ENCODE data around the gene FANCE. TPM values are rescaled to one million over a fixed set of nuclear protein-coding genes. Genes with fewer than 3 reads are reported as not detected.

FANCE gene
- total RNA-seq, 1 donor from 2014 or later: 9.3 TPM

- H3K36me3 ChIP-seq: no peaks in the 10 kb centered on the region
- DNase-seq (ENCODE audit: low spot score): no peak
- peaks cover 2% of the 10 kb centered on the region for H4K20me1 ChIP-seq (ENCODE audit: low read depth)
- H3K4me1 ChIP-seq: peaks cover 20% of the 10 kb centered on the region
- no peaks in the 10 kb centered on the region for H3K79me2 ChIP-seq (ENCODE audit: low read depth)
- H3K9me3 ChIP-seq (ENCODE audit: low read depth): no peaks in the 10 kb centered on the region
- peak overlapping the region; percentile 79 for H3K27ac Mint-ChIP-seq
- peaks cover 13% of the 10 kb centered on the region for H3F3A ChIP-seq (ENCODE audit: low read depth)
- no peak overlapping the region for H2AFZ ChIP-seq (replicated peaks)
- H3K4me1 Mint-ChIP-seq: peaks cover 26% of the 10 kb centered on the region
- no peaks in the 10 kb centered on the region for H3K9me3 Mint-ChIP-seq
- peaks cover 6% of the 10 kb centered on the region for H3K27me3 ChIP-seq
- peaks cover 21% of the 10 kb centered on the region for H3K36me3 Mint-ChIP-seq
- peaks cover 5% of the 10 kb centered on the region for H3K27me3 Mint-ChIP-seq (ENCODE audit: insufficient read depth, low read depth)
- H3K4me2 ChIP-seq: no peak overlapping the region
- H3K4me3 ChIP-seq: no peak overlapping the region
- no peak for TF ChIP-seq EZH2phosphoT487 (IDR thresholded peaks at IDR 0.05)
- TF ChIP-seq CTCF (IDR thresholded peaks at IDR 0.05): no peak
- no peak for TF ChIP-seq EZH2 (IDR thresholded peaks at IDR 0.05)
- no peak overlapping the region for H3K27ac ChIP-seq
- H3K4me3 Mint-ChIP-seq: no peak overlapping the region
- no peak overlapping the region for H3K9ac ChIP-seq
These were observed 5.8 kb downstream of the FANCE start for GRCh38 chr6:35457907-35458306.

GRCh38 chr6:35461270-35461669, 9.1 kb downstream of the FANCE start:
- H3K9me3 Mint-ChIP-seq: no peaks in the 10 kb centered on the region
- H3K4me3 Mint-ChIP-seq: no peak overlapping the region
- H3K4me1 ChIP-seq: no peaks in the 10 kb centered on the region
- H3K27me3 ChIP-seq: no peaks in the 10 kb centered on the region
- no peak overlapping the region for H3K27ac Mint-ChIP-seq
- no peaks in the 10 kb centered on the region for H3K36me3 ChIP-seq
- no peaks in the 10 kb centered on the region for H3K4me1 Mint-ChIP-seq
- no peak for TF ChIP-seq CTCF (IDR thresholded peaks at IDR 0.05)
- no peak for TF ChIP-seq EZH2phosphoT487 (IDR thresholded peaks at IDR 0.05)
- TF ChIP-seq EZH2 (IDR thresholded peaks at IDR 0.05): no peak
- H3K36me3 Mint-ChIP-seq: peaks cover 19% of the 10 kb centered on the region
- no peak overlapping the region for H3K4me2 ChIP-seq
- no peaks in the 10 kb centered on the region for H3F3A ChIP-seq (ENCODE audit: low read depth)
- no peak for DNase-seq (ENCODE audit: low spot score)
- no peak overlapping the region for H3K4me3 ChIP-seq
- no peak overlapping the region for H2AFZ ChIP-seq (replicated peaks)
- H3K9ac ChIP-seq: no peak overlapping the region
- no peaks in the 10 kb centered on the region for H3K9me3 ChIP-seq (ENCODE audit: low read depth)
- no peaks in the 10 kb centered on the region for H3K79me2 ChIP-seq (ENCODE audit: low read depth)
- no peak overlapping the region for H3K27ac ChIP-seq
- H3K27me3 Mint-ChIP-seq (ENCODE audit: insufficient read depth, low read depth): no peaks in the 10 kb centered on the region
- H4K20me1 ChIP-seq (ENCODE audit: low read depth): no peaks in the 10 kb centered on the region

- no peaks in the 10 kb centered on the region for H3K36me3 ChIP-seq
- Mint-ChIP-seq H3K4me3 (no peak overlapping the region), H3K36me3 (peaks cover 22% of the 10 kb centered on the region), H3K9me3 (no peaks in the 10 kb centered on the region), H3K27ac (no peak overlapping the region), H3K27me3 (ENCODE audit: insufficient read depth, low read depth) (peaks cover 9% of the 10 kb centered on the region), H3K4me1 (peaks cover 6% of the 10 kb centered on the region)
- H2AFZ ChIP-seq (replicated peaks): no peak overlapping the region
- peaks cover 6% of the 10 kb centered on the region for H3K27me3 ChIP-seq
- H3K4me3 ChIP-seq: no peak overlapping the region
- H3K27ac ChIP-seq: no peak overlapping the region
- H3F3A ChIP-seq (ENCODE audit: low read depth): peaks cover 13% of the 10 kb centered on the region
- no peaks in the 10 kb centered on the region for H3K4me1 ChIP-seq
- DNase-seq (ENCODE audit: low spot score): no peak
- no peak overlapping the region for H3K9ac ChIP-seq
- no peaks in the 10 kb centered on the region for H4K20me1 ChIP-seq (ENCODE audit: low read depth)
- H3K79me2 ChIP-seq (ENCODE audit: low read depth): peaks cover 2% of the 10 kb centered on the region
- TF ChIP-seq EZH2phosphoT487 (IDR thresholded peaks at IDR 0.05): no peak
- no peak for TF ChIP-seq CTCF (IDR thresholded peaks at IDR 0.05)
- no peak for TF ChIP-seq EZH2 (IDR thresholded peaks at IDR 0.05)
- H3K9me3 ChIP-seq (ENCODE audit: low read depth): no peaks in the 10 kb centered on the region
- H3K4me2 ChIP-seq: no peak overlapping the region
These were observed 11.2 kb downstream of the FANCE start for GRCh38 chr6:35463292-35463691.

Data from neural progenitor cell (in vitro differentiated cells).